Naive B cell (primary cell): ENCODE measurements around the gene NDUFS4. TPM values are rescaled to one million over a fixed set of nuclear protein-coding genes. Genes with fewer than 3 reads are reported as not detected.
"Not testable (repeated sequence)": the region's sequence is repeated elsewhere in the genome, so short reads cannot be mapped to it uniquely, and the experiment has no call there.

ENCODE experiments used
- ATAC-seq, 2 donors: fragments of 150-1000 bp; cut with Tn5 transposase; 2 replicates each; pipeline ENCODE4 v1.10.0; 2021; ENCODE audit warnings: low read depth in 2 of 2, mild to moderate bottlenecking in 2 of 2, moderate library complexity in 2 of 2
- DNase-seq: peaks from one replicate; pipeline ENCODE4 v3.0.0; 2022
- H3K27ac Mint-ChIP-seq, 6 donors: one replicate each; pipeline ENCODE4 v1.8.0; 2020 to 2022; ENCODE audit warnings: mild to moderate bottlenecking in 6 of 6, mixed read lengths in 6 of 6, moderate library complexity in 5 of 6, inconsistent platforms in 2 of 6
- H3K27me3 Mint-ChIP-seq, 3 donors: one replicate each; pipeline ENCODE4 v1.8.0; 2021 to 2022; ENCODE audit warnings: mixed read lengths in 3 of 3, mild to moderate bottlenecking in 1 of 3
- H3K36me3 Mint-ChIP-seq, 2 donors: one replicate each; pipeline ENCODE4 v1.8.0; 2020 to 2022; ENCODE audit warnings: mixed read lengths in 2 of 2, inconsistent platforms in 1 of 2, mild to moderate bottlenecking in 1 of 2
- H3K4me1 Mint-ChIP-seq, 3 donors: one replicate each; pipeline ENCODE4 v1.8.0; 2020 to 2022; ENCODE audit warnings: mixed read lengths in 3 of 3, inconsistent platforms in 1 of 3, mild to moderate bottlenecking in 1 of 3, moderate library complexity in 1 of 3
- H3K4me3 Mint-ChIP-seq, 8 donors: one replicate each; pipeline ENCODE4 v1.8.0; 2020 to 2022; ENCODE audit warnings: mild to moderate bottlenecking in 8 of 8, mixed read lengths in 8 of 8, moderate library complexity in 8 of 8, inconsistent platforms in 2 of 8
- H3K9me3 Mint-ChIP-seq, 7 donors: one replicate each; pipeline ENCODE4 v1.8.0; 2020 to 2022; ENCODE audit warnings: mixed read lengths in 7 of 7, mild to moderate bottlenecking in 5 of 7, inconsistent platforms in 2 of 7, moderate library complexity in 1 of 7
- polyA plus RNA-seq, 6 donors: library from polyadenylated mRNA; unstranded; fragments of 300-500 nt; fragmentation: Illumina TruSeq; gene quantifications; one replicate each; pipeline ENCODE4 v1.2.3, GENCODE V29; 2021; ENCODE audit warnings: low read depth in 6 of 6

Gene NDUFS4
- polyA plus RNA-seq, 6 donors from 2014 or later: 62.5 to 101 (median 83.7) TPM

GRCh38 chr5:53631251-53631650 lies 70.8 kb downstream of the NDUFS4 start:
- Mint-ChIP-seq H3K9me3 (peaks cover 3 to 19% (median 7%) of the 10 kb centered on the region in 7 donors), H3K36me3 (peaks cover 10 to 42% of the 10 kb centered on the region in 2 donors), H3K27ac (peak overlapping the region in 2 of 6 donors; percentile 15 to 21), H3K4me3 (no peak overlapping the region), H3K4me1 (peaks cover 17 to 46% (median 42%) of the 10 kb centered on the region in 3 donors), H3K27me3 (no peaks in the 10 kb centered on the region)
- ATAC-seq: no peak
- no peak for DNase-seq

- no peak overlapping the region for H3K4me3 Mint-ChIP-seq
- peaks cover 0 to 6% (median 5%) of the 10 kb centered on the region in 3 donors for H3K4me1 Mint-ChIP-seq
- no peaks in the 10 kb centered on the region for H3K9me3 Mint-ChIP-seq
- no peak overlapping the region for H3K27ac Mint-ChIP-seq
- no peak for ATAC-seq
- H3K36me3 Mint-ChIP-seq: peaks cover 9 to 26% of the 10 kb centered on the region in 2 donors
- no peak for DNase-seq
- H3K27me3 Mint-ChIP-seq: no peaks in the 10 kb centered on the region
These were observed 81.6 kb downstream of the NDUFS4 start for GRCh38 chr5:53642061-53642460.

GRCh38 chr5:53643445-53643844 lies 83.0 kb downstream of the NDUFS4 start:
- DNase-seq: no peak
- Mint-ChIP-seq H3K36me3 (peaks cover 15 to 37% of the 10 kb centered on the region in 2 donors), H3K4me1 (peaks cover 0 to 6% (median 5%) of the 10 kb centered on the region in 3 donors), H3K4me3 (no peak overlapping the region), H3K27me3 (no peaks in the 10 kb centered on the region), H3K27ac (no peak overlapping the region), H3K9me3 (peaks cover 0 to 4% (median 0%) of the 10 kb centered on the region in 7 donors)
- ATAC-seq: no peak

GRCh38 chr5:53645078-53645477 lies 84.6 kb downstream of the NDUFS4 start:
- no peak for ATAC-seq
- Mint-ChIP-seq H3K4me3 (no peak overlapping the region), H3K9me3 (peaks cover 0 to 16% (median 4%) of the 10 kb centered on the region in 7 donors), H3K4me1 (peaks cover 0 to 6% (median 3%) of the 10 kb centered on the region in 3 donors), H3K36me3 (peaks cover 23 to 43% of the 10 kb centered on the region in 2 donors), H3K27me3 (no peaks in the 10 kb centered on the region), H3K27ac (no peak overlapping the region)
- DNase-seq: no peak

- DNase-seq (no peak), ATAC-seq (no peak)
- H3K27me3 Mint-ChIP-seq: no peaks in the 10 kb centered on the region
- H3K4me1 Mint-ChIP-seq: no peaks in the 10 kb centered on the region
- H3K9me3 Mint-ChIP-seq: peaks cover 0 to 16% (median 4%) of the 10 kb centered on the region in 7 donors
- H3K4me3 Mint-ChIP-seq: no peak overlapping the region
- H3K36me3 Mint-ChIP-seq: peaks cover 19 to 49% of the 10 kb centered on the region in 2 donors
- H3K27ac Mint-ChIP-seq: peak overlapping the region in 1 of 6 donors; percentile 22
These were observed 88.9 kb downstream of the NDUFS4 start for GRCh38 chr5:53649352-53649751.

- not testable (repeated sequence) for DNase-seq, H3K27ac Mint-ChIP-seq, H3K27me3 Mint-ChIP-seq, ATAC-seq
- Mint-ChIP-seq H3K4me1 (peaks cover 0 to 12% (median 0%) of the 10 kb centered on the region in 3 donors), H3K4me3 (peak overlapping the region in 1 of 8 donors; percentile 18), H3K36me3 (peaks cover 23 to 29% of the 10 kb centered on the region in 2 donors), H3K9me3 (peaks cover 3 to 21% (median 14%) of the 10 kb centered on the region in 7 donors)
These were observed 100.1 kb downstream of the NDUFS4 start for GRCh38 chr5:53660573-53660972.

- H3K4me3 Mint-ChIP-seq, H3K27ac Mint-ChIP-seq, ATAC-seq, H3K4me1 Mint-ChIP-seq, H3K27me3 Mint-ChIP-seq, DNase-seq: not testable (repeated sequence)
- peaks cover 3 to 21% (median 13%) of the 10 kb centered on the region in 7 donors for H3K9me3 Mint-ChIP-seq
- H3K36me3 Mint-ChIP-seq: peaks cover 31 to 36% of the 10 kb centered on the region in 2 donors
These were observed 104.9 kb downstream of the NDUFS4 start for GRCh38 chr5:53665313-53665712.

GRCh38 chr5:53667621-53668020 lies 107.2 kb downstream of the NDUFS4 start:
- H3K27ac Mint-ChIP-seq: no peak overlapping the region
- H3K9me3 Mint-ChIP-seq: peaks cover 3 to 21% (median 10%) of the 10 kb centered on the region in 7 donors
- no peaks in the 10 kb centered on the region for H3K27me3 Mint-ChIP-seq
- ATAC-seq (no peak), DNase-seq (no peak)
- peaks cover 0 to 6% (median 0%) of the 10 kb centered on the region in 3 donors for H3K4me1 Mint-ChIP-seq
- H3K4me3 Mint-ChIP-seq: no peak overlapping the region
- peaks cover 40 to 48% of the 10 kb centered on the region in 2 donors for H3K36me3 Mint-ChIP-seq

- no peaks in the 10 kb centered on the region for H3K4me1 Mint-ChIP-seq
- DNase-seq: no peak
- no peak for ATAC-seq
- no peak overlapping the region for H3K4me3 Mint-ChIP-seq
- no peak overlapping the region for H3K27ac Mint-ChIP-seq
- H3K36me3 Mint-ChIP-seq: peaks cover 18 to 33% of the 10 kb centered on the region in 2 donors
- H3K9me3 Mint-ChIP-seq: no peaks in the 10 kb centered on the region
- no peaks in the 10 kb centered on the region for H3K27me3 Mint-ChIP-seq
These were observed 111.0 kb downstream of the NDUFS4 start for GRCh38 chr5:53671447-53671846.

GRCh38 chr5:53674121-53674520 lies 113.7 kb downstream of the NDUFS4 start:
- DNase-seq (no peak), ATAC-seq (no peak)
- no peak overlapping the region for H3K4me3 Mint-ChIP-seq
- H3K36me3 Mint-ChIP-seq: peaks cover 24 to 48% of the 10 kb centered on the region in 2 donors
- no peaks in the 10 kb centered on the region for H3K27me3 Mint-ChIP-seq
- peaks cover 0 to 5% (median 0%) of the 10 kb centered on the region in 3 donors for H3K4me1 Mint-ChIP-seq
- peak overlapping the region in 1 of 6 donors; percentile 23 for H3K27ac Mint-ChIP-seq
- H3K9me3 Mint-ChIP-seq: peaks cover 0 to 9% (median 0%) of the 10 kb centered on the region in 7 donors

- Mint-ChIP-seq H3K27me3 (no peaks in the 10 kb centered on the region), H3K9me3 (peaks cover 0 to 16% (median 2%) of the 10 kb centered on the region in 7 donors), H3K4me3 (no peak overlapping the region), H3K4me1 (peaks cover 0 to 5% (median 0%) of the 10 kb centered on the region in 3 donors), H3K36me3 (peaks cover 22 to 57% of the 10 kb centered on the region in 2 donors), H3K27ac (peak overlapping the region in 1 of 6 donors; percentile 30)
- DNase-seq (no peak), ATAC-seq (no peak)
These were observed 117.2 kb downstream of the NDUFS4 start for GRCh38 chr5:53677632-53678031.

- Mint-ChIP-seq H3K36me3 (peaks cover 35 to 68% of the 10 kb centered on the region in 2 donors), H3K27ac (peak overlapping the region in 1 of 6 donors; percentile 18), H3K4me3 (no peak overlapping the region), H3K4me1 (peaks cover 0 to 5% (median 0%) of the 10 kb centered on the region in 3 donors), H3K27me3 (no peaks in the 10 kb centered on the region), H3K9me3 (peaks cover 0 to 16% (median 2%) of the 10 kb centered on the region in 7 donors)
- DNase-seq (no peak), ATAC-seq (no peak)
These were observed 118.7 kb downstream of the NDUFS4 start for GRCh38 chr5:53678981-53679660.

GRCh38 chr5:53681079-53681478 lies 120.6 kb downstream of the NDUFS4 start:
- Mint-ChIP-seq H3K4me3 (no peak overlapping the region), H3K9me3 (peaks cover 0 to 18% (median 5%) of the 10 kb centered on the region in 7 donors), H3K27ac (no peak overlapping the region), H3K4me1 (peaks cover 0 to 5% (median 0%) of the 10 kb centered on the region in 3 donors), H3K36me3 (peaks cover 42 to 62% of the 10 kb centered on the region in 2 donors), H3K27me3 (no peaks in the 10 kb centered on the region)
- DNase-seq: no peak
- ATAC-seq: no peak

GRCh38 chr5:53691014-53691413 lies 130.6 kb downstream of the NDUFS4 start:
- no peaks in the 10 kb centered on the region for H3K27me3 Mint-ChIP-seq
- H3K27ac Mint-ChIP-seq: no peak overlapping the region
- peaks cover 10 to 13% of the 10 kb centered on the region in 2 donors for H3K36me3 Mint-ChIP-seq
- peaks cover 6 to 66% (median 64%) of the 10 kb centered on the region in 7 donors for H3K9me3 Mint-ChIP-seq
- H3K4me1 Mint-ChIP-seq: no peaks in the 10 kb centered on the region
- DNase-seq: no peak
- ATAC-seq: no peak
- H3K4me3 Mint-ChIP-seq: no peak overlapping the region
